Astrocyte of the spinal cord (primary cell): Measurements from ENCODE around the gene TENM3.

Experiments
- DNase-seq: peaks from one replicate; pipeline ENCODE4 v3.0.0; 2011; ENCODE audit warnings: low read depth, low spot score
- H3K4me3 ChIP-seq: 2 replicates; pipeline ENCODE4 v1.5.1; 2011; ENCODE audit warnings: low read depth, mild to moderate bottlenecking, low read length, moderate library complexity
- CTCF ChIP-seq: IDR thresholded peaks from 2 replicates; pipeline ENCODE4 v1.5.1; 2012; ENCODE audit warnings: low read depth, mild to moderate bottlenecking, low read length, inconsistent platforms
- in situ Hi-C: cut with HindIII; loops from 2 replicates; pipeline ENCODE4 v1.10.0; 2017; ENCODE audit warnings: low sequenced_read_pairs

TENM3 gene

GRCh38 chr4:182495645-182496385 lies 252.6 kb downstream of the TENM3 start:
- in situ Hi-C loops = no loop called here
- DNase-seq = no peak
- TF ChIP-seq CTCF = no peak
- no peak overlapping the region for H3K4me3 ChIP-seq

- in situ Hi-C loops = no loop called here
- no peak for TF ChIP-seq CTCF
- DNase-seq = no peak
These were observed 253.2 kb downstream of the TENM3 start for GRCh38 chr4:182496408-182496807.

GRCh38 chr4:182502064-182502463 lies 258.9 kb downstream of the TENM3 start:
- no peak for TF ChIP-seq CTCF
- in situ Hi-C loops = no loop called here
- H3K4me3 ChIP-seq = no peak overlapping the region
- no peak for DNase-seq

More at GRCh38 chr4:182496408-182496807, 253.2 kb downstream of the TENM3 start:
- H3K4me3 ChIP-seq = no peak overlapping the region

- TF ChIP-seq CTCF = no peak
- DNase-seq = no peak
- in situ Hi-C loops = no loop called here
- no peak overlapping the region for H3K4me3 ChIP-seq
These were observed 261.3 kb downstream of the TENM3 start for GRCh38 chr4:182504463-182504862.

GRCh38 chr4:182507805-182508204 lies 264.6 kb downstream of the TENM3 start:
- no peak for DNase-seq
- no peak overlapping the region for H3K4me3 ChIP-seq
- TF ChIP-seq CTCF = no peak
- in situ Hi-C loops = no loop called here

- DNase-seq = no peak
- TF ChIP-seq CTCF = no peak
- in situ Hi-C loops = no loop called here
- no peak overlapping the region for H3K4me3 ChIP-seq
These were observed 267.6 kb downstream of the TENM3 start for GRCh38 chr4:182510836-182511235.
